GM19467 (cell line): ENCODE data around the gene CREB3L2.
"Not testable (repeated sequence)": the region's sequence is repeated elsewhere in the genome, so short reads cannot be mapped to it uniquely, and the experiment has no call there.

Experiments used
- ATAC-seq: cut with Tn5 transposase; IDR thresholded peaks from one replicate; pipeline ENCODE4 v1.9.1; 2021; ENCODE audit warnings: mild to moderate bottlenecking, moderate library complexity; ENCODE audit not compliant: unreplicated experiment

Gene CREB3L2, protein sequence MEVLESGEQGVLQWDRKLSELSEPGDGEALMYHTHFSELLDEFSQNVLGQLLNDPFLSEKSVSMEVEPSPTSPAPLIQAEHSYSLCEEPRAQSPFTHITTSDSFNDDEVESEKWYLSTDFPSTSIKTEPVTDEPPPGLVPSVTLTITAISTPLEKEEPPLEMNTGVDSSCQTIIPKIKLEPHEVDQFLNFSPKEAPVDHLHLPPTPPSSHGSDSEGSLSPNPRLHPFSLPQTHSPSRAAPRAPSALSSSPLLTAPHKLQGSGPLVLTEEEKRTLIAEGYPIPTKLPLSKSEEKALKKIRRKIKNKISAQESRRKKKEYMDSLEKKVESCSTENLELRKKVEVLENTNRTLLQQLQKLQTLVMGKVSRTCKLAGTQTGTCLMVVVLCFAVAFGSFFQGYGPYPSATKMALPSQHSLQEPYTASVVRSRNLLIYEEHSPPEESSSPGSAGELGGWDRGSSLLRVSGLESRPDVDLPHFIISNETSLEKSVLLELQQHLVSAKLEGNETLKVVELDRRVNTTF

DNA sequence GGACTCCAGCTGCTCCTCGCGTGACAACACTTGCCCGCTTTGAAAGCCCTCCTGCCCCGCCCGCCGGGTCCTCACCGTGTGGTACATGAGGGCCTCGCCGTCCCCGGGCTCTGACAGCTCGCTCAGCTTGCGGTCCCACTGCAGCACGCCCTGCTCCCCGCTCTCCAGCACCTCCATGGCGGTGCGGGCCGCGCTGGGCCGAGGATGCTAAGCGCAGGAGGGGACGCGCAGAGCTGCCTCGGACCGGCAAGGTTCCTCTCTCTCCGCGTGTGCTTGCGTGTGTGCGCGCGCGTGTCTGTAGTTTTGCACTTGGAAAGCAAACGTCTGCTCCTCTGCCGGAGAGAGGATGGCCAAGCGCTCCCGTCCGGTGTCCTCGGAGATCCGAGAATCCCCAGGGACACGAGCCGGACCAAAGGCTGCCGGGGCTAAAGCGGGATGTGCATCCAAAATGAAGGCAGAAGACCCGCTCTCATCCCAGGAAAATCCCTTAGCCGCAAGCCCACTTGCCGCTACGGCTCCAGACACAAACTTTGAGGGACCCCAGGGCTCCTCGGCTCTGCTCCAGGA, at the start of gene CREB3L2:
Gene CREB3L2 (minus strand): TSS at position 558 of the 567 bp plus-strand sequence. CDS start 381 bp downstream, at position 177.
- ATAC-seq: peak; percentile 27

GRCh38 chr7:138049505-138050116, 47.7 kb upstream of the CREB3L2 start:
- ATAC-seq: no peak

GRCh38 chr7:138047907-138048306, 46.0 kb upstream of the CREB3L2 start:
- no peak for ATAC-seq

GRCh38 chr7:138044897-138045296, 43.0 kb upstream of the CREB3L2 start:
- ATAC-seq: no peak

- ATAC-seq: not testable (repeated sequence)
Measured at GRCh38 chr7:138040063-138040462, 38.2 kb upstream of the CREB3L2 start.

DNA sequence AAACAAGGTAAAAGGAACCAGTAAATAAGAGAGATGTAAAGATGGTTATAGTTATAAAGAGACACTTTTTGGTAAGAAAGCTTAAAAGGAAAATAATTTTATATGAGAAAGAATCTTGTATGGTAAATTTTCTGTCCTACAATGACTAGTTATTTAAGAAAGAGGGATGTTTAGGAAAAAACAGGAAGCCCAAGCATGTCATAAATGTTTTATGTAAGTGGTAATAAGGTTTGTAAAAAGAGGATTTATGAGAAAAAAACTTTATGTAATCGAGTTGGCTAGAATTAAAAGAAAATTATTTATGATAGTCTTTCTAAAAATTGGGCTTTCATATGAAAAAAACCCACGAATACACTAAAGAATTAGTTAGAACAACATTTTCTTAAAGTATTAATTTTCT, 34.2 kb upstream of the CREB3L2 start:
- ATAC-seq: no peak

DNA sequence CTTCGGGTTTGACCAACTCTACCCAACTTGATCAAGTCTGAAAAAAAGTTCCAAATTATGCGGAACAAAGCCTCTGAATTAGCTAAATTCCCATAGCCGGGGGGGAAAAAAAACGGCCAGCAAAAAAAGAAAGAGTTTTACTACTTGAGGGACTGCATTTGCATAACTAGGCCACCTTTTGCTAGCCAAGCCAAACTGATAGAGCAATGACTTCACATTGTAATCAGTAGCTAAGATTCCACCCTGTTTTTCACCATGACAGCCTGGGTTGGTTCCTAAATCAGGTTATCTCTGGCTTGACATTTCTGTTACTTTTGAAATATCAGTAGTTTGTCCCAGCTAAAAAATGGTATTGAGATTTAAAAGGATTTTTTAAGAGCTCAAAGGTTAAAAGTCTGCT, 31.4 kb upstream of the CREB3L2 start:
- no peak for ATAC-seq

DNA sequence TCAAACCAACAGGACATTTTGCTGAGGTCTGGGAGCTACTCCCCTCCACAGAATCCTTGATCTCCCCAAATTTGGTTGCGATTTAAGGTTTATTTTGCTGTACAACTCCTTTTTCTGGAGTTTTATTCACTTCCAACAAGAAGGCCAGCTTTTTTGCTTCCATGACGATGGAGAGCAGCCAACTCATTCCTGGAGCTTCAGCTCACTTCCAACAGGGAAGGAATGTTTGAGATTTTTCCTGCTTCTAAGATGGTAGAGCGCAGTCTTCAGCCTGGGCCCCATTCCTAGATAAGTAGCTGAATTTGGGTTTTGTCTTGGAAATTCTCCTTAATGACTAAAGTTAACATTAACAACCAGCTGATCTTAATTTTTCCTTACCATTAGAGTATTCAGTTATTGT, 30.9 kb upstream of the CREB3L2 start:
- ATAC-seq: no peak

DNA sequence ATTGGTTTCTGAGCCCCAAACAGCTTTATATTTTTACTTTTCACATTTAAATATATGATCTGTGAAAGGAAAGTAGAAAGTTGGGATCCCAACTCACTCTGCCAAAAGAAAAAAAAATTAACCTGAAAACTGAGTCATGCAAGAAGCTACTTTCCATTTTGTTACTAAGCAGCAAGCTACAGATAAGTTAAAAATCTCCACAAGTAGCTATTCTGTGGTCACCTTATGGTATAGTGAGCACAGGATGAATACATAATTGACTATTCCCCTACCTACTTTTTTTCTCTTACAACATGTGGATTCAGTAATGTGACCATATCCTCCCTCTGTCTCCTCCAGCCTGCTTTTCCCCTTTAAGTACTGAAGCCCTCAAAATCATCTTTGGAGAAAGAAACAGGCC, 30.3 kb upstream of the CREB3L2 start:
- ATAC-seq: peak; percentile 71

DNA sequence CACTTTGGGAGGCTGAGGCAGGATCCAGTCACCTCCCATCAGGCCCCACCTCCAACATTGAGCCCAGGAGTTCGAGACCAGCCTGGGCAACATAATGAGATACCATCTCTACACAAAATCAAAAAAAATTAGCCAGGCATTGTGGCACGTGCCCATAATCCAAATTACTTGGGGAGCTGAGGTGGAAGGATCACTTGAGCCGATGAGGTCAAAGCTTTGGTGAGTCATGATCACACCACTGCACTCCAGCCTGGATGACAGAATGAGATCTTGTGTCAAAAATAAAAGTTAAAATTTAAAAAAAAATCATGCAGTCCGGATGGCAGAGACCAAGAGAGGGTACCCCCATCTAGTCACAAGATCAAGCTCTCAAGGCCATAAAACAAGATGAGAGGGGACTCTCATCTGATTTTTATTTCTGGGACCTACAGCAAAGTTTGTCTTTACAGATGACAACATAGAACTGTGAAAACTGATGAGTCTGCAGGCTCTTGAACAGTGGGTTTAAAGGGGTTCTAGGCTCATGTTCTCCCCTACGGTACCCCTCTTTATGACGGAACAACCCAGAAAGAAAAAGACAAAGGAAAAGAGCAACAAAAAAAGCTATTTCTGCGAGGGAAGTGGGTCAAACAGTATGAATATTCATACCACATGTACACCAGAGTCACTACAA, 28.9 kb upstream of the CREB3L2 start:
- ATAC-seq: no peak

- ATAC-seq: no peak
Measured at GRCh38 chr7:138029941-138030340, 28.1 kb upstream of the CREB3L2 start.

DNA sequence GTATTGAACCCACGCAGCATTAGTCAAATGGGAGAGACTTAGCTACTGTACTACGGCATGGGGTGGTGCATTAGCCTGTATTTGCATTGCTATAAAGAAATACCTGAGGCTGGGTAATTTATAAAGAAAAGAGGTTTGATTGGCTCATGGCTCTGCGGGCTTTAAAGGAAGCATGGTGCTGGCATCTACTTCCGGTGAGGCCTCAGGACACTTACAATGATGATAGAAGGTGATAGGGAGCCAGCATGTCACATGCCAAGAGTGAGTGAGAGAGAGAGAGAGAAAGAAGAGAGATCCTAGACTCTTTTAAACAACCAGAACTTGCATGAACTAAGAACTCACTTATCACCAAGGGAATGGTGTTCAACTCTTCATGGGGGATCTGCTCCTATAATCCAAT, 27.2 kb upstream of the CREB3L2 start:
- ATAC-seq: no peak

DNA sequence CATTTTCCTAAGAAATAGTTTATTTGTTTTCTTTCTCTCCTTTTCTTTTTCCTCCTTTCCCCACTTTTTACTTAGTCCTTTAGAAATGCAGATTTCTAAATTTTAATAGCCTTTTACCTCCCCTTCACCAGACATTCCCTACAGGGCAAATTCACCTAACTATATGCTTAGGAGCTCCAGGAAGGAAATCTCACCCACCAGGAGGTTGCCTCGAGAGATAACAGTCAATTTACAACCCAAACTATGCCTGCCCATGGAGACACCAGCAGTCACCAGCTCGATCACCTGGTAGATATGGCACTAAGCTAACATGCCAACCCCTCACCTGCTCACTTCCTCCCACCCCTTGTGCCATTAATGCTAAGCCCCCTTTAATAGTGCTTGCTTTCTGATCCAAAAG, 25.2 kb upstream of the CREB3L2 start:
- ATAC-seq: no peak

DNA sequence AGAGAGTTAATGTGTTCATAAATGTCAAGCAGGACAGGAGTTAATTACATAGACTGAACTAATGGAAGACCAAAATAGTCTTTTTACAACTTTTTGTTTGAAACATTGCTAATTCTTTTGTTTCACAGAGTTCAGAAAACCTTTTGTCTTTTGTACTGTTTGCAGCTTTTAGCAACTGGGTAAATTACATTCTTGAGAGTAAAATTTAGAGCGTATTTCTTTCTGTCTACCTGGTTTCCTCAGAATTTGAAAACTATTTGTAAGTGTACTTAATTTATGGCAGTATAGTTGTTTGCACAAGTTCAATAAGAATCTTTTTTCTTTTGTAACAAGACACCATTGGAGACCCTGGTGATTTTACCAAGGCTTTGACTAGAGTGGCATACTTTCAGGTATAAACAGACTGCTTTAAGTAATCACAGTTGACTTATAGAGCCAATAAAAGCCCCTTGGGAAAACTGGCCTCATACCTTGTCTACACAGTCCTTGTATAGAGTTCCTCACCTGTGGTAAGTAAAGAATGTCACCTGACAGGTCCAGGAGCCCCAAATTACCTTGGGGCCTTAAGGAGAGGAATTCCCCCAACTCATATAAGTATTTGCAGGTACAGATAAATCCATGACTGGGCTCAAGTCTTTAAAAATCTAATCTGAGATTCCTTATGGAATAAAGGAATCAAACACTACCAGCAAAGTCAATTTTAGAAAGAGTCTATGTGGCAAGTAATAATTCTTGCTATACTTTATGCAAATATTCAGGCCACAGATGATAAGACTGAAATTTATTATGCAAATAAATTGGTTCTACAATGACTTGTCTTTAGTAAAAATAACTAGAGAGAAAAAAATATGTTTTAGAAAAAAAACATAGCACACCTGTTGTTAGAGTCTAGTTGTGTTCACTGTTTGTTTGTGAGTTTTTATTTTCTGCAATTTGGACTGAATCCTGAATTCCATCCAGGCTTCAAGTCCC, 23.6 kb upstream of the CREB3L2 start:
- no peak for ATAC-seq

- no peak for ATAC-seq
Measured at GRCh38 chr7:138024765-138025164, 22.9 kb upstream of the CREB3L2 start.

DNA sequence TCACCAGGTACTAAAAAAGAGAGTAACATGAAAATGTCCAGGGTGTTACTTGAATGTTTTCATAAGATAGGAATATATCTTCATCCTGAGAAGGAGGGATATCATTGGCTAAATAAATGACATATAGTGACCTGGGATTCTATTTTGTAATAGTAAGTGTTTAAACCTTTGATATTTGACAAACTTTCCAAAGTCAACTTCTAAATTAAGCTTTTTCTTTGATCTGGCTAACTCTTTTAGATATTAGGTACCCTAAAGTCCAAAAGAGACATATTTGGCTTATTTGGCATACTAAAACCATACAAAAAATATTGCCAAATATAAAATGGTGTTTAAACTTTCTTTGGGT, 22.4 kb upstream of the CREB3L2 start:
- no peak for ATAC-seq

GRCh38 chr7:138023618-138024342, 21.9 kb upstream of the CREB3L2 start:
- peak; percentile 77 for ATAC-seq

- ATAC-seq: no peak
Measured at GRCh38 chr7:138021889-138022288, 20.0 kb upstream of the CREB3L2 start.

GRCh38 chr7:138017992-138018391, 16.1 kb upstream of the CREB3L2 start:
- no peak for ATAC-seq

DNA sequence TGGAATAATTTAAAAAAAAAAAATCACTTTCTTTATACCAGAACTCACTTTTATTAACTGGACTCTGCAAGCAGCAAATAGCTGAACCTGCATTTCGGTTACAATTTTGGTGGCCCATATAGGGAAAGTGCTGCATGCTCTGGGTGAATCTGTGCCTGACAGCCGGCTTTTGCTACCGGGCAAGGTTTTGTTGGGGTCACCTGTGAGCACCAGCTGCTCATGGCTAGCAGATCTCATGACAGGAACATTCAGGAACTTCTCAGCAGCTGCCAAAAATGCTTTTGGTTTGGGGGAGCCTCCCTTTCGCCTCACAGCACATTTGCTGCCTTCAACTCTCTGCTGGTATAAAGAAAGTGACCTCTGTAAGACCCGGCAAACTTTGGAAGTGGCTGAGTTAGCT, 13.2 kb upstream of the CREB3L2 start:
- ATAC-seq: no peak
